Fibroblast of skin of right biceps (primary cell): ENCODE data around the gene PFKFB4.

Source experiments
- DNase-seq: peaks from one replicate; pipeline ENCODE4 v3.0.0-alpha.2; 2013

The PFKFB4 gene

GRCh38 chr3:48584836-48585235, 28.2 kb upstream of the PFKFB4 start:
- no peak for DNase-seq

GRCh38 chr3:48581621-48582481, 25.2 kb upstream of the PFKFB4 start:
- no peak for DNase-seq

GRCh38 chr3:48576647-48577046, 20.0 kb upstream of the PFKFB4 start:
- no peak for DNase-seq

GRCh38 chr3:48575366-48575765, 18.8 kb upstream of the PFKFB4 start:
- no peak for DNase-seq

GRCh38 chr3:48573973-48574585, 17.5 kb upstream of the PFKFB4 start:
- DNase-seq = no peak

- no peak for DNase-seq
Measured at GRCh38 chr3:48572517-48572916, 15.9 kb upstream of the PFKFB4 start.

GRCh38 chr3:48571938-48572337, 15.3 kb upstream of the PFKFB4 start:
- DNase-seq = no peak

- DNase-seq = no peak
Measured at GRCh38 chr3:48569808-48570450, 13.3 kb upstream of the PFKFB4 start.

GRCh38 chr3:48569400-48569799, 12.8 kb upstream of the PFKFB4 start:
- DNase-seq = no peak

- DNase-seq = no peak
Measured at GRCh38 chr3:48568476-48568875, 11.9 kb upstream of the PFKFB4 start.

GRCh38 chr3:48567500-48567899, 10.9 kb upstream of the PFKFB4 start:
- DNase-seq = no peak

- DNase-seq = no peak
Measured at GRCh38 chr3:48567090-48567489, 10.5 kb upstream of the PFKFB4 start.

GRCh38 chr3:48566401-48566760, 9.8 kb upstream of the PFKFB4 start:
- no peak for DNase-seq

- peak; percentile 63 for DNase-seq
Measured at GRCh38 chr3:48565591-48566400, 9.2 kb upstream of the PFKFB4 start.

- no peak for DNase-seq
Measured at GRCh38 chr3:48565186-48565585, 8.6 kb upstream of the PFKFB4 start.

- DNase-seq = no peak
Measured at GRCh38 chr3:48564667-48565066, 8.1 kb upstream of the PFKFB4 start.

- DNase-seq = peak; percentile 62
Measured at GRCh38 chr3:48564022-48564421, 7.4 kb upstream of the PFKFB4 start.

GRCh38 chr3:48563382-48563918, 6.8 kb upstream of the PFKFB4 start, which contains the start of gene UCN2:
UCN2 (minus strand) TSS chr3:48563781; CDS start chr3:48563124, 657 bp downstream.
- peak; percentile 33 for DNase-seq

- DNase-seq = no peak
Measured at GRCh38 chr3:48562367-48563095, 5.9 kb upstream of the PFKFB4 start.

GRCh38 chr3:48561045-48561736, 4.6 kb upstream of the PFKFB4 start:
- DNase-seq = peak; percentile 54

GRCh38 chr3:48560648-48561018, 4.0 kb upstream of the PFKFB4 start:
- DNase-seq = no peak
